Measurements from ENCODE around the gene AHI1.

AHI1 gene

DNA sequence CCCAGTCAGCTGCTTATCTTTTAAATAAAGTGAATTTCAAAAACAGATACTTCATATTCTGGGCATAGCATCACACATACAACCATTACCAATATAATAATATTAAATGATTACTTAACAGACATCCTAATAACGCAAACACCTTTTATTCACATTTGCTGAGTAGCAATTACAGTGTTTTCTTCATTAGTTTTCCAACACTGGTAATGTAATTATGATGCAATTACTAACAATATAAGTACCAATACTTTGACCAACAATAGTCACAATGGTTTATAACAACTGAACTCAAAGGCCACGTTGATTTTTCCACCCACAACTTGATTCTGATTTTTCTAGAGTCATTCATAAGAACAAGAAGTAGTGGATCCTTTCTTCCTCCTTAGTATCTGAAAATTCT lies 212.4 kb downstream of the AHI1 start:
- no peak for DNase-seq

- DNase-seq: no peak
Measured at GRCh38 chr6:135283926-135284325, 213.6 kb downstream of the AHI1 start.

DNA sequence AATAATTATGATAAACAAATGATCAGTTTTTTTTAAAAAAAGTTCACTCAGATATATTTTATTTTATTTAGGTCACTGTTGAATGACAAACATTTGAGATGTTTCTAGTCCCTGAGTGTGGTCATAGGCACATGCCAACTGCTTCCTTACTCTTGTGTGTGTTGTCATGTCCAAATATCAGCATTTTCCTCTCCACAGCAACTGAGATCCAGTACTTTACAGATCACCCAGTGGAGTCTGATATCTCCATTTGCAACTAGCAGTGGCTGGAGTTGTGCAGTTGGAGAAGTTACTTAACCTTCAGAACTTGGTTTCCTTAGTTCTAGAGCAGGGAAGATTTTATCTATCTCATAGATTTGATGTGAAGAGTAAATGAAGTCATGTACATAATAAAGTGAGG lies 215.1 kb downstream of the AHI1 start:
- no peak for DNase-seq

DNA sequence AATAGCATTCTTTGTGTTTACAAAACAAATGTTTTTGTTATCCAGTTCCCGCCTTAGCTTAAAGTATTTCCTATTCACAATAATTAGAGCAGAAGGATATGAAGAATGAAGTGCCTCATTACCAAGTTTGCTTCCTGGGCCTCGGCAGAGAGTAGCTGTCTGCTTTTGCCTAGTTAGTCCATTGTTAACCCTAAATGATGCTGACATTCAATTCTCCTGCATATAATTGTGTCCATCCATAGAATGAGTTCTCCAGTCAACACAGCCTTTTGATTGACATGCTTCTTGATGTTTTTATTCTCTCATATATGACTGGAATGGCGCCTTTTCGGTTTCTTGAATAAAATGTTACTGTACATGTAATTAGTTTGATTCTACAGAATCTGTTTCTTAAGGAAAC lies 215.6 kb downstream of the AHI1 start:
- DNase-seq: no peak

DNA sequence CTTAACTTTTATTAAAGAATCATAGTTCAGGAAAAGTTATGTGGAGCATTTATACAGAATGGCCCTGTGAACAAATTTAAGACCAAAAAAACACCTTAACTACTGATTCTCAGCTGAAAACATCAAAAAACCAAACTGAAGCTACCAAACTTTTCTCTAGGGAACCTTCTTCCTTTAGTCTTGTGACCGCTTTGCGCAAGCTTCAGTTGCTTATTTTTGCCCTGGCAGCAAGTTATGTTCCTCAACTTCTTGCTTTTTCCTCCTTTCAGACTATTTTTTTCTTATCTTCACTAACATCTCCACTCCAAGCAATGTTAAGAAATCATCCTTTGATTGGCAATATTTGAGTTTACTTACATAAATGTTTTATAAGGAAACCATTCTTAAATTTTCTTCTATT lies 216.3 kb downstream of the AHI1 start:
- DNase-seq: no peak

DNA sequence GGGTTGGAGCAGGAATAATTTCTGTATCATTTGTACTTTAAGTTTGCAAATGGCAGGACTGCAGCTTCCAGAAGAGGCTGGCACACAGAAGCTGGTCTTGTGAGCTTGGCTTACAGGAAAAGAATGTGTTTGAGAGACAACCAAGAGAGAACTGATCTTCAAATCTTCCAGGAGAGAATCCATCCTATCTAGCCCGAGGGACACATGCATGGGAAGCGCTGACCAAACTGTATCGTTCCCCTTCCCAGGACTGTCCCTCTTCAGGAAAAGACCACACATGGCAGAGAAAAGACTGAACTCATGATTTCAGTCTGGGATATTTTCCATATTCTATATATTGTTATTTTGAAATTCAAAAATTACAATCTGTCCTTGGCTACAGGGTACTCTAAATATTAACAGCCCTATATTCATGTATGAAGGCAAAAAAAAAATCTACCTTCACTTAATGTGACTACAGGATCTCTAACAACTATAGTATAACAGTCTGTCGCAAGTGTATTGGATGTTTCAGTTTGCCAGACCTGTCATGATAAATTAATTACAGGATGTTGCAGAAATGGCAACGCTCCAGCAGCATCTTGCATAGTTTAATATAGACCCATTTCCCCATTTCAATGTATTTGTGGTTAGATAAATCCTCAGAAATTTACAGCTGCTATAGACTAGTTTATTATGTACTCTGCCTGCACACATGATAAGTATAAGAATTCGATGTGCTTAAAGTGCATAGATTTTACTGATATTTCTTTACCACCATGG lies 217.0 kb downstream of the AHI1 start:
- DNase-seq: no peak

DNA sequence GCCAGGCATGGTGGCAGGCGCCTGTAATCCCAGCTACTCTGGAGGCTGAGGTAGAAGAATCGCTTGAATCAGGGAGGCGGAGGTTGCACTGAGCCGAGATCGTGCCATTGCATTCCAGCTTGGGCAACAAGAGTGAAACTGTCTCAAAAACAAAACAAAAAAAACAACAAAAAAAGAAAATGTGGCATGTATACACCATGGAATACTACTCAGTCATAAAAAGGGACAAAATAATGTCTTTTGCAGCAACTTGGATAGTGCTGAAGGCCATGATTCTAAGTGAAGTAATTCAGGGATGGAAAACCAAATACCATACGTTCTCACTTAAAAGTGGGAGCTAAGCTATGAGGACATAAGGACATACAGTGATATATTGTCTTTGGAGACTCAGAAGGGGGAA lies 220.1 kb downstream of the AHI1 start:
- no peak for DNase-seq

DNA sequence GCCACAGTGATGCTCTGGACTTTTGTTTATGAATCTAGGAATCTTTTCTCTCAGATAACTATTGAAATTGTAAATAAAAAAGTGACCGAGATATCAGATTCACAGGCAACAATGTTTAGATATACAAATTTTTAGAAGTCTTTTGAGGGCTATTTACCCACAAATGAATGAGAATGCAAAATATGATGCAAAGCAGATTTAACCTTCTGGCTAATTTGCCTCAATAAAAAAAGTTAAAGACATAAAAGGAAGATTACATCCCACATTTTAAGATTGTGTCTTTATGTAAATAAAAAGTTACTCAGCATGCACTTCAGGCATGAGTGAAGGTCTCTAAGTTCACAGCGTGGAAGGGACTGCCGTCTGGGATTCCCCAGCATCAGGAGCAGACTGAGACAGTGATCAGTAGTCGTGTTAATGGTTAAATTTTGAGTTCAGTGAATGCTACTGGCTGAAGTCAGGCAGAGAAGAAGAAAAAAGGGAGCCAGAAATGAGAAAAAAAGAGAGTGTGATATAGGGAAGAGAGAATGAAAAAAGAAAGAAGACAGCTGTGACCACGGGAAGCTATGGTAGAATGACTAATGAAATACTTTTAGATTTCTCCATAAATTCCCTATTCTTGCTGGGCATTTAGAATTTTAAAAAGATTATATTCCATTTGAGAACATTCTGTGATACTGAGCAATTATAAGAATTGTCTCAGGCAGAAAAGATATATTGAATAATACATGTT lies 222.8 kb downstream of the AHI1 start:
- no peak for DNase-seq

- DNase-seq: no peak
Measured at GRCh38 chr6:135271626-135272025, 225.9 kb downstream of the AHI1 start.

- no peak for DNase-seq
Measured at GRCh38 chr6:135270676-135271536, 226.6 kb downstream of the AHI1 start.

GRCh38 chr6:135269481-135269891 lies 228.1 kb downstream of the AHI1 start:
- no peak for DNase-seq

- no peak for DNase-seq
Measured at GRCh38 chr6:135268740-135269139, 228.8 kb downstream of the AHI1 start.

GRCh38 chr6:135268263-135268662 lies 229.3 kb downstream of the AHI1 start:
- DNase-seq: no peak

GRCh38 chr6:135267085-135267484 lies 230.5 kb downstream of the AHI1 start:
- no peak for DNase-seq

- DNase-seq: no peak
Measured at GRCh38 chr6:135266675-135267074, 230.9 kb downstream of the AHI1 start.

GRCh38 chr6:135265278-135265677 lies 232.3 kb downstream of the AHI1 start:
- no peak for DNase-seq

DNA sequence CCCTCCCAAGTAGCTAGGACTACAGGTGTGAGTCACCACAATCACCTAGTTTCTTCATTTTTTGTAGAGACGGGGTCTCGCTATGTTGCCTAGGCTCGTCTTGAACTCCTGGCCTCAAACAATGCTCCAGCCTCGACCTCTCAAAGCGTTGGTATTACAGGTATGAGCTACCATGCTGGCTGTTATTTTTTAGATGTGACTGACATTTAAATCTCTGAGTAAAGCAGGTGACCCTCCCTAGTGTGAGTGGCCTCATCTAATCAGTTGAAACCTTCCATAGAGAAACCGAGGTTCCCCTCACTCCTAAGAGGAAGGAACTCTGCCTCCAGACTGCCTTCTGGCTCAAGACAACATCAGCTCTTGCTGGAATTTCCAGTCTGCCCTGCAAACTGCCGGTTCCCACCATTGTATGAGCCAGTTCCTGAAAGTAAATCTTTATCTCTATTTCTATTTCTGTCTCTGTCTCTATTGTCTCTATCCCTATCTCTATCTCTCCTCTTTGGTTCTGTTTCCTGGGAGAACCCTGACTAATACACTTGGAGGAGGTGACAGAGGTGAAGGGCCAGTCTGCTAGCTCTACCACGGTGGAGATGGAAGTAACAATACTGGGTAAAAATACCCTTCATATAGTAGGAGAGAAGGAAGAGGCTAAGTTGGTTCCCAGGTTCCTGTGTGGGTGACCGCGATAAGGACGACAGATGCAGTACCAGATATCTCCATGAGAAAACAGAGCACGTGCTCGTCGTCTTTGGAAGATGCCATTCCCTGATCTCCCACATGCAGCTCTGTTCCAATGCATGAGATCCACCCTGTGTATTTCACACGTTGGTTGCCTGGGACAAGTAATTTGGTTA lies 235.4 kb downstream of the AHI1 start:
- DNase-seq: no peak

DNA sequence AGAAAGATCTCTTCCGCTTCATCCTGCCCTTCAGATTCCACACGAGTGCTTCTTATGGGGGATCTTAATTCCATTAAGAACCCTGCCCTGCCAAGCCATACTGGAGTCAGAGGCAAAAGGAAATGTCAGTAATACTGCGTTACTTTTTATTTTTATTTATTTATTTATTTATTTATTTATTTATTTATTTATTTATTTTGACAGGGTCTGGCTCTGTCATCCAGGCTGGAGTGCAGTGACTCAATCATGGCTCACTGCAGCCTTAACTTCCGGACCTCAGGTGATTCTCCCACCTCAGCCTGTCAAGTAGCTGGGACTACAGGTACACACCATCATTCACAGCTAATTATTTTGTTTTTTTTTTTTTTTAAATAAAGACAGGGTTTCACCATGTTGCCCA lies 236.9 kb downstream of the AHI1 start:
- no peak for DNase-seq

GRCh38 chr6:135258970-135259369 lies 238.6 kb downstream of the AHI1 start:
- no peak for DNase-seq

DNA sequence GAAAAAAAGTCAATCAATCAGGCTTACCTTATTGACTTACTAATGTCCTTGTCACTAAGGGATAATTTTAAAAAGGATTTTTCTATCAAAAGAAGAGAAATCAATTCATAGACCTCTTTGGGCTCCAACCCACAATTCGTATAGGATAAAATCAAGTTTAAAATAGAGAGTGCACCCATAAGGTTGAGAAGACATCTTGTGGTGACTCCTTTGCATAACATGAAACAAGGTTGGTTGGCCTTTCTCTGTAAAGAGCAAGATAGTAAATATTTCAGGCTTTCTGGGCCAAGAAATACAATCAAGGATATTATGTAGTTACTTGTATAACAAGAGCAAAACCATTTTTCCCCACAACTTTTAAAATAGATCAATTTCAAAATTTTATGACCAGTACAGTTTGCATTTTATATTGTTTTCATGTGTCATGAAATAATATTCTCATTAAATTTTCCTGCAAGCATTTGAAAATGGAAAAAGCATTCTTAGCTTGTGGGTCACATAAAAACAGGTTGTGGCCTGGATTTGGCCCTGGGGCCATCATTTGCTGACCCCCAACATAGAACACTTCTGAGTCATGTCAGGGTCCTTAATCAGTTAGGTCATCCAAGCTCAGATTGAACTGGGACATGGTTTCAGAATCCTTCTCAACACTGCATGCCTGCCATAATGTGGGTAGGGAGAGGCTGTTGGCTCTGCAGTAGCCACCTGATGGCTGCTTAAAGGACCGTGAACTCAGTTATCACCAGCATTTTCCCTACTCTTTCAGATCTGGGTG lies 239.7 kb downstream of the AHI1 start:
- DNase-seq: no peak

DNA sequence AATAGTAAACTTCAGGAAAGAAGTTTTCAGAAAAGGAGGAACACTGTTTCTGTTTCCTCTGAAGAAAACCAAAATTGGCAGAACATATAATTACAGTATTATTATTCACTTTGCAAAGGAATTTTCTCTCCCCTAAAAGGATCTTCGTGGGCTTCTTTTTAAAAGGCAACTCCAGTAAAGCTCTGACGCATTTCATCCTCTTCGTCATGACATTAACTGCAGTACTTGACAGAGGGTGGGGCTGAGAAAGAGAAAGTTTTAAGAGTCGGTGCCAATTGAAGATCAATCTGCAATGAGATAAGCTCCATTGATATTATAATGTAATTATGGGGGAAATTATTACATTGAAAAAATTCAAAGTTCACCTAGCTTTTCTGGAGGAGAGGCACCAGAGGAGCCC lies 240.7 kb downstream of the AHI1 start:
- no peak for DNase-seq

- no peak for DNase-seq
Measured at GRCh38 chr6:135254471-135254870, 243.1 kb downstream of the AHI1 start.
